HepG2 (cell line): Measurements from ENCODE around the gene GART.

Experiments
- ATF7-NPFF ChIP-seq: sonication (generic); formaldehyde crosslinking; IDR thresholded peaks from 2 replicates; pipeline ENCODE4 v1.8.1; 2023; ENCODE audit warnings: mild to moderate bottlenecking, low read depth, missing genetic modification reagents, moderate library complexity
- CEBPB ChIP-seq: IDR thresholded peaks from 2 replicates; pipeline ENCODE4 v1.6.1; 2011; ENCODE audit warnings: low read depth, low read length, improper control_type of control experiment, borderline replicate concordance
- CTCF ChIP-seq: sonication (generic); formaldehyde crosslinking; IDR thresholded peaks from 2 replicates; pipeline ENCODE4 v1.5.0; 2020; ENCODE audit warnings: mild to moderate bottlenecking, missing genetic modification reagents, moderate library complexity
- EZH2 ChIP-seq: conservative IDR thresholded peaks from 2 replicates; pipeline ENCODE4 v1.6.1; 2012; ENCODE audit warnings: mild to moderate bottlenecking, low read depth, low read length, moderate library complexity
- JUND ChIP-seq: sonication (generic); formaldehyde crosslinking; IDR thresholded peaks from 2 replicates; pipeline ENCODE4 v1.8.0; 2022; ENCODE audit warnings: mild to moderate bottlenecking, missing genetic modification reagents
- PRPF4 ChIP-seq: fragments of 200-400 bp; formaldehyde crosslinking; IDR thresholded peaks from 2 replicates; pipeline ENCODE4 v1.6.1; 2016; ENCODE audit warnings: low read length, low read depth; ENCODE audit not compliant: poor library complexity, severe bottlenecking
- REPIN1 ChIP-seq: sonication (generic); formaldehyde crosslinking; IDR thresholded peaks from 2 replicates; pipeline ENCODE4 v1.8.0; 2022; ENCODE audit warnings: missing genetic modification reagents, low read depth, mild to moderate bottlenecking, borderline replicate concordance
- SMC3 ChIP-seq: IDR thresholded peaks from 2 replicates; pipeline ENCODE4 v1.6.1; 2011; ENCODE audit warnings: low read length, improper control_type of control experiment
- TAF1 ChIP-seq: sonication (generic); formaldehyde crosslinking; IDR thresholded peaks from 2 replicates; pipeline ENCODE4 v1.4.0; 2020; ENCODE audit warnings: missing genetic modification reagents
- ZBTB1 ChIP-seq: sonication (generic); formaldehyde crosslinking; IDR thresholded peaks from 2 replicates; pipeline ENCODE4 v1.4.0; 2020; ENCODE audit warnings: missing genetic modification reagents, borderline replicate concordance
- ZNF160 ChIP-seq: sonication (generic); formaldehyde crosslinking; IDR thresholded peaks from 2 replicates; pipeline ENCODE4 v1.8.0; 2022; ENCODE audit warnings: mild to moderate bottlenecking, inconsistent platforms, missing genetic modification reagents
- ZNF546 ChIP-seq: sonication (generic); formaldehyde crosslinking; conservative IDR thresholded peaks from 2 replicates; pipeline ENCODE4 v1.8.1; 2023; ENCODE audit warnings: mild to moderate bottlenecking, missing genetic modification reagents
- ZNF616 ChIP-seq: sonication (generic); formaldehyde crosslinking; IDR thresholded peaks from 2 replicates; pipeline ENCODE4 v1.5.0; 2020; ENCODE audit warnings: low read depth, mild to moderate bottlenecking, missing genetic modification reagents

GRCh38 chr21:33549848-33550771, 8.2 kb upstream of the GART start:
- TF ChIP-seq ZNF546: no peak
- no peak for TF ChIP-seq ZBTB1 (CRISPR knock-in tag)
- no peak for TF ChIP-seq ATF7-NPFF
- no peak for TF ChIP-seq JUND
- TF ChIP-seq CEBPB: no peak
- TF ChIP-seq ZNF616 (CRISPR knock-in tag): no peak
- TF ChIP-seq SMC3: no peak
- TF ChIP-seq EZH2: no peak
- no peak for TF ChIP-seq ZNF160
- TF ChIP-seq CTCF (CRISPR knock-in tag): no peak
- no peak for TF ChIP-seq REPIN1 (CRISPR knock-in tag)
- no peak for TF ChIP-seq TAF1 (CRISPR knock-in tag)
- no peak for TF ChIP-seq PRPF4
